HPDE6-E6E7 (cell line): ENCODE results near the gene IFI30.

Source experiments
- DNase-seq: peaks from one replicate; pipeline ENCODE4 v3.0.0; 2011; ENCODE audit warnings: missing footprints; ENCODE audit errors: extremely low spot score

Gene IFI30

GRCh38 chr19:18171605-18172327, 1.8 kb upstream of the IFI30 start:
- DNase-seq = no peak

- DNase-seq = no peak
Observed at GRCh38 chr19:18172331-18173053, 1.1 kb upstream of the IFI30 start.

GRCh38 chr19:18173054-18173571, 500 bp upstream of the IFI30 start:
- DNase-seq = no peak

- DNase-seq = no peak
Observed at GRCh38 chr19:18174983-18175382, 1.4 kb downstream of the IFI30 start.

GRCh38 chr19:18176367-18177310, 3.0 kb downstream of the IFI30 start:
- DNase-seq = no peak

GRCh38 chr19:18179957-18180356, 6.3 kb downstream of the IFI30 start:
- no peak for DNase-seq

GRCh38 chr19:18183529-18183928, 9.9 kb downstream of the IFI30 start:
- DNase-seq = no peak

- DNase-seq = no peak
Observed at GRCh38 chr19:18185538-18185937, 11.9 kb downstream of the IFI30 start.

GRCh38 chr19:18190278-18190677, 16.7 kb downstream of the IFI30 start:
- DNase-seq = no peak

- no peak for DNase-seq
Observed at GRCh38 chr19:18191640-18192062, 18.0 kb downstream of the IFI30 start.

- peak; percentile 92 for DNase-seq
Observed at GRCh38 chr19:18192673-18193387, 19.2 kb downstream of the IFI30 start, which contains the start of gene MPV17L2. Gene MPV17L2, plus strand, starts transcription at chr19:18193218. Its CDS starts 64 bp downstream, at chr19:18193282.

GRCh38 chr19:18193388-18194180, 20.0 kb downstream of the IFI30 start:
- DNase-seq = no peak

GRCh38 chr19:18194181-18194530, 20.5 kb downstream of the IFI30 start:
- DNase-seq = no peak

- no peak for DNase-seq
Observed at GRCh38 chr19:18194554-18195238, 21.1 kb downstream of the IFI30 start.

GRCh38 chr19:18196511-18196845, 22.9 kb downstream of the IFI30 start:
- no peak for DNase-seq

- DNase-seq = no peak
Observed at GRCh38 chr19:18197306-18197705, 23.7 kb downstream of the IFI30 start.

- no peak for DNase-seq
Observed at GRCh38 chr19:18197941-18198340, 24.3 kb downstream of the IFI30 start.

GRCh38 chr19:18198374-18198773, 24.8 kb downstream of the IFI30 start:
- no peak for DNase-seq

GRCh38 chr19:18202397-18202777, 28.8 kb downstream of the IFI30 start:
- DNase-seq = no peak
